GM18868 (cell line): Measurements from ENCODE around the gene SAP25.
"Not testable (repeated sequence)": the region's sequence is repeated elsewhere in the genome, so short reads cannot be mapped to it uniquely, and the experiment has no call there.

ENCODE experiments used
- ATAC-seq: cut with Tn5 transposase; IDR thresholded peaks from one replicate; pipeline ENCODE4 v1.9.1; 2021; ENCODE audit warnings: mild to moderate bottlenecking, moderate library complexity; ENCODE audit not compliant: unreplicated experiment

Gene SAP25

DNA sequence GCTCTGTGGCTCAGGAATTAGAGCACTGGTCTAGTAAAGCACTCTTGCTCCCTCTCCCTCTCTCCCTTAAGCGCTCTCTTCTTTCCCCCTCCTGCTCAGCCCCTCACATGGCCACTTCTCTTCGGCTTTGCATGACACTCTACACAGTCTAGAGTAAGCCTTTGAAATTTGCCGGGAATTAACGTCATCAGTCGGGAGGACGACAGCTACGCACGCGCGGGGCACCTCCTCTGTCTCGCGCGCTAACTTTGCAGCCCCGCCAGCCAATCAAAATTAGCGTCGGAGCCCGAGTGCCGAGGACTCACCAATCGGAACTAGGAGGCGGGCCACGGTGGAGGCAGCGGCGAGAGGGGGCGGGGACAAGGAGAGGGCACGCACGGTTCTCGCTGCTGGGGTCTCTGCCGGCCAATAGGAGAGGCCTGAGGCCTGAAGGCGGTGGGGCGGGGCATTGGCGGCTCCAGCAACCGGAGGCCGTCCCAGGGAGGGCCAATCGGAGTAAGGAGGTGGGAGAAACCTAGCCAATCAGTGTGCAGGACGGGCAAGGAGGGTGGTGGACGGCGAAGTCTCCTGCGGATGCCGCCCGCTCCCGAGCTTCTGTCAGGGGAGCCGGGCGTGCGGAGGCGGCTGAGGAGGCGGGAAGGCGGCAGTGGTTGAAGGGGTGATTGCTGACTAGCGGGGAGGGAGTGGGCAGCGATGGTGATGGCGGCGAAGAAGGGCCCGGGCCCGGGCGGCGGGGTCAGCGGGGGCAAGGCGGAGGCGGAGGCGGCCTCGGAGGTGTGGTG, 34.9 kb downstream of the SAP25 start, which contains the start of gene AGFG2:
Gene AGFG2 (plus strand): TSS at position 550 of the 782 bp plus-strand sequence. CDS start 144 bp downstream, at position 694.
- ATAC-seq = peak; percentile 94

DNA sequence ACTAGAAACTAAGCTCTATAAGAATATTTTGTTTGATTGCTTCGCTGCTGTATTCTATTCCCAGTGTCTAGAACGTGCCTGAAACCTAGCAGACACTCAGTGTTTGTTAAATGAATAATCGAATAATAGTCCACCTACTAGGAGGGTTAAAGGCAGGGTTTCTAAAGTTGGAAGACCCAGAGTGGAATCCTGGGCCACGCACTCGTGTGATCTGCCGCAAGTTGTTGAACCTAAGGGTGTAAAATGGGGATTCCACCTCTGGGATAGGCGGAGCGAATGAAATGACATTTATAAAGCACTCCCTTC, 35.4 kb downstream of the SAP25 start:
- ATAC-seq = no peak

DNA sequence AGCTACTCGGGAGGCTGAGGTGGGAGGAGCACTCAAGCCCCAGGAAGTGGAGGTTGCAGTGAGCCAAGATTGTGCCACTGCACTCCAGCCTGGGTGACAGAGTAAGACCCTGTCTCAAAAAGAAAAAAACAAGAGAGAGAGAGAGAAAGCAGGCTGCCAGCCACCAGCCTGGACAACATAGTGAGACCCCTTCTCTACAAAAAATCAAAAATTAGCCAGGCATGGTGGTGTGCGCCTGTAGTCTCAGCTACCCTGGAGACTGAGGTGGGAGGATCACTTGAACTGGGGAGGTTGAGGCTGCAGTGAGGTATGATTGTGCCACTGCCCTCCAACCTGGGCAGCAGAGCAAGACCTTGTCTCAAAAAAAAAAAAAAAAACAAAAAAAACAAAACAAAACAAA, 37.0 kb downstream of the SAP25 start:
- ATAC-seq = not testable (repeated sequence)

DNA sequence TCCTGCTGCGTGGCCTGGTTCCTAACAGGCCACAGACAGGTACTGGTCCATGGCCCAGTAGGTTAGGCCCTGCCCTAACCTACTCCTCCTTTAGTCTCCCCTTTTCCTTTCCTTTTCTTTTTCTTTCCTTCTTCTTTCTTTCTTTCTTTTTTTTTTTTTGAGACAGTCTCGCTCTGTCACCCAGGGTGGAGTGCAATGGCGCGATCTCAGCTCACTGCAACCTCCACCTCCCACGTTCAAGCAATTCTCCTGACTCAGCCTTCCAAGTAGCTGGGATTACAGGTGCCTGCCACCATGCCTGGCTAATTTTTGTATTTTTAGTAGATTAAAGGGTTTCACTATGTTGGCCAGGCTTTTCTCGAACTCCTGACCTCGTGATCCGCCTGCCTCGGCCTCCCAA, 37.7 kb downstream of the SAP25 start:
- ATAC-seq = not testable (repeated sequence)

DNA sequence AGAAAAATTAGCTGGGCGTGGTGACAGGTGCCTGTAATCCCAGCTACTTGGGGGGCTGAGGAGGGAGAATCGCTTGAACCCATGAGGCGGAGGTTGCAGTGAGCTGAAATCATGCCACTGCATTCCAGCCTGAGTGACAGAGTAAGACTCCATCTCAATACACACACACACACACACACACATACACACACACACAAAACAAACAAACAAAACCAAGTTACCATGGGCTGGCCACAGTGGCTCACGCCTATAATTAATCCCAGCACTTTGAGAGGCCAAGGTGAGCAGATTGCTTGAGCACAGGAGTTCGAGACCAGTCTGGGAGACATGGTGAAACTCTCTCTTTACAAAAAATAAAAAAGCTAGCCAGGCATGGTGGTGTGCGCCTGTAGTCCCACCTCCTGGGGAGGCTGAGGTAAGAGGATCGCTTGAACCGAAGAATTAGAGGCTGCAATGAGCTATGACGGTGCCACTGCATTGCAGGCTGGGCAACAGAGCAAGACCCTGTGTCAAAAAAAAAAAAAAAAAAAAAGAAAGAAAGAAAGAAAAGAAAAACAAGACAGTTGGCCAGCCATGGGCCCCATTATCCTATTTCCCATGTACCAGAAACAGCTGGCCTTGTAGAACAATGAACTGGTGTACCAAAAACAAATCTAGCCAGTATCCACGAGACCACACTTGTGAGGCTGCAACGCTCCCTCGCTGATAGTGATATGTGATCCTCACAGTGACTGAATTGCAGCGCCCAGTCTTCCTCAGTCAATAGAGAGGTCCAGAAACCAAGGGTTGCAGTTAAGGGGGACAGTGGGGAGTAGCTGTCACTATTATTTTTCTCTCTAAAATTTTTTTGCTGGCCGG, 41.3 kb downstream of the SAP25 start:
- ATAC-seq = no peak

DNA sequence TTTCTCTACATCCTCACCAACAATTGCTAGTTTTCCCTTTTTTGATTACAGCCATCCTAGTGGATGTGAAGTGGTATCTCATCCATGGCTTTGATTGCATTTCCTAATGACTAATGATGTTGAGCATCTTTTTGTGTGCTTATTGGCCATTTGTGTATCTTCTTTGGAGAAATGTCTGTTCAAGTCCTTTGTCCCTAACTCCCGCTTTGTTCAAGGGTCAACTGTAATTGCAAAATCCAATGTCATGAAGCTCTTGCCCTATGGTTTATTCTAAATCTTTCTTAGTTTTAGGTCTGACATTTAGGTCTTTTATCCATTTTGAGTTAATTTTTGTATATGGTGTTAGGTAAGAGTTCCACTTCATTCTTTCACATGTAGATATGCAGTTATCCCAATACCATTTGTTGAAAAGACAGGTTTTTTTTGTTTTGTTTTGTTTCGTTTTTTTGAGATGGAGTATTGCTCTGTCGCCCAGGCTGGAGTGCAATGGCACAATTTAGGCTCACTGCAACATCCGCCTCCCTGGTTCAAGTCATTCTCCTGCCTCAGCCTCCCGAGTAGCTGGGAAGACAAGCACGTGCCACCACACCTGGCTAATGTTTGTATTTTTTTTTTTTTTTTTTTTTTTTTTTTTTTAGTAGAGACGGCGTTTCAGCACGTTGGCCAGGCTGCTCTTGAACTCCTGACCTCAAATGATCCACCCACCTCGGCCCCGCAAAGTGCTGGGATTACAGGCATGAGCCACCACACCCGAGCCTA, 45.4 kb downstream of the SAP25 start:
- not testable (repeated sequence) for ATAC-seq

DNA sequence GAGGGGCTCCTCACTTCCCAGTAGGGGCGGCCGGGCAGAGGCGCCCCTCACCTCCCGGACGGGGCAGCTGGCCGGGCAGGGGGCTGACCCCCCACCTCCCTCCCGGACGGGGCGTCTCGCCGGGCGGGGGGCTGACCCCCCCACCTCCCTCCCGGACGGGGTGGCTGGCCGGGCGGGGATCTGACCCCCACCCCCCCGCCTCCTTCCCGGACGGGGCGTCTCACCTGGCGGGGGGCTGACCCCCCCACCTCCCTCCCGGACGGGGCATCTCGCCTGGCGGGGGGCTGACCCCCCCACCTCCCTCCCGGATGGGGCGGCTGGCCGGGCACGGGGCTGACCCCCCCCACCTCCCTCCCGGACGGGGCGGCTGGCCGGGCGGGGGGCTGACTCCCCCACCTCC, 50.5 kb downstream of the SAP25 start:
- ATAC-seq = not testable (repeated sequence)
